ENCODE measurements around the gene PCDHB8.
"Not testable (repeated sequence)": the region's sequence is repeated elsewhere in the genome, so short reads cannot be mapped to it uniquely, and the experiment has no call there.

PCDHB8 gene

GRCh38 chr5:141201646-141202045, 24.1 kb downstream of the PCDHB8 start:
- H2BK12ac ChIP-seq (ENCODE audit: low read length in 2 of 2); H2BK15ac ChIP-seq (ENCODE audit: low read depth, poor library complexity, severe bottlenecking); H3K79me1 ChIP-seq (replicated peaks; ENCODE audit: low read length, poor library complexity, severe bottlenecking); H2BK5ac ChIP-seq (ENCODE audit: low read depth, low read length, poor library complexity, severe bottlenecking); H4K8ac ChIP-seq (ENCODE audit: low read length); H3K4ac ChIP-seq (ENCODE audit: low read depth in 1 of 2, low read length in 2 of 2); H3K4me3 ChIP-seq (ENCODE audit: insufficient read depth in 1 of 2, low read depth in 1 of 2, low read length in 2 of 2); H3K14ac ChIP-seq (ENCODE audit: low read length in 2 of 2); H2AFZ ChIP-seq (ENCODE audit: low read depth, low read length); H3K23ac ChIP-seq (ENCODE audit: low read length in 2 of 2); H3K36me3 ChIP-seq (ENCODE audit: control insufficient read depth in 1 of 2, insufficient read depth in 2 of 2, low read depth in 1 of 2, low read length in 2 of 2); H3K27ac ChIP-seq (ENCODE audit: low read length, poor library complexity, severe bottlenecking); H4K91ac ChIP-seq (ENCODE audit: low read length); H3K4me1 ChIP-seq (ENCODE audit: control insufficient read depth, insufficient read depth, low read depth, low read length); H3K4me2 ChIP-seq (ENCODE audit: low read length, poor library complexity, severe bottlenecking); H2AK5ac ChIP-seq (ENCODE audit: low read length, severe bottlenecking); H3K18ac ChIP-seq (ENCODE audit: low read depth in 1 of 2, low read length in 2 of 2); DNase-seq; H3K27me3 ChIP-seq (ENCODE audit: control insufficient read depth in 1 of 2, insufficient read depth in 1 of 2, low read length in 2 of 2); H3K9ac ChIP-seq (ENCODE audit: low read length); H2BK120ac ChIP-seq (ENCODE audit: low read depth, low read length): not testable (repeated sequence)
- 95% methylated on average over 28 of the region's 35 CpGs for WGBS
- H3K9me3 ChIP-seq (ENCODE audit: control insufficient read depth, low read length): peaks cover 80% of the 10 kb centered on the region

- no peak within 1 kb of the TSS for H2BK5ac ChIP-seq (ENCODE audit: low read depth, low read length, poor library complexity, severe bottlenecking)
- peaks cover 76% of the 10 kb centered on the region for H3K9me3 ChIP-seq (ENCODE audit: control insufficient read depth, low read length)
- H4K8ac ChIP-seq (ENCODE audit: low read length): no peak within 1 kb of the TSS
- H3K14ac ChIP-seq (ENCODE audit: low read length in 2 of 2): no peak within 1 kb of the TSS
- no peak within 1 kb of the TSS for H2BK15ac ChIP-seq (ENCODE audit: low read depth, poor library complexity, severe bottlenecking)
- H2BK12ac ChIP-seq (ENCODE audit: low read length in 2 of 2): no peak within 1 kb of the TSS
- DNase-seq: no peak
- no peak within 1 kb of the TSS for H2AFZ ChIP-seq (ENCODE audit: low read depth, low read length)
- no peak within 1 kb of the TSS for H3K23ac ChIP-seq (ENCODE audit: low read length in 2 of 2)
- no peak within 1 kb of the TSS for H3K27ac ChIP-seq (ENCODE audit: low read length, poor library complexity, severe bottlenecking)
- no peak within 1 kb of the TSS for H3K4ac ChIP-seq (ENCODE audit: low read depth in 1 of 2, low read length in 2 of 2)
- WGBS: 63% methylated on average over 10 of the region's 11 CpGs
- H3K4me3 ChIP-seq (ENCODE audit: insufficient read depth in 1 of 2, low read depth in 1 of 2, low read length in 2 of 2): peak within 1 kb of the TSS in 1 of 2 experiments; percentile 13
- H3K18ac ChIP-seq (ENCODE audit: low read depth in 1 of 2, low read length in 2 of 2): no peak within 1 kb of the TSS
- no peaks in the 10 kb centered on the region for H3K36me3 ChIP-seq (ENCODE audit: control insufficient read depth in 1 of 2, insufficient read depth in 2 of 2, low read depth in 1 of 2, low read length in 2 of 2)
- H3K79me1 ChIP-seq (replicated peaks; ENCODE audit: low read length, poor library complexity, severe bottlenecking): no peaks in the 10 kb centered on the region
- no peaks in the 10 kb centered on the region for H3K4me1 ChIP-seq (ENCODE audit: control insufficient read depth, insufficient read depth, low read depth, low read length)
- H2BK120ac ChIP-seq (ENCODE audit: low read depth, low read length): no peak within 1 kb of the TSS
- no peaks in the 10 kb centered on the region for H3K27me3 ChIP-seq (ENCODE audit: control insufficient read depth in 1 of 2, insufficient read depth in 1 of 2, low read length in 2 of 2)
- H2AK5ac ChIP-seq (ENCODE audit: low read length, severe bottlenecking): no peak within 1 kb of the TSS
- no peak within 1 kb of the TSS for H4K91ac ChIP-seq (ENCODE audit: low read length)
- H3K9ac ChIP-seq (ENCODE audit: low read length): no peak within 1 kb of the TSS
- no peak within 1 kb of the TSS for H3K4me2 ChIP-seq (ENCODE audit: low read length, poor library complexity, severe bottlenecking)
These were observed 30.9 kb downstream of the PCDHB8 start, which contains the start of gene PCDHB12 for GRCh38 chr5:141208478-141208877. TSS of gene PCDHB12 (plus strand) at chr5:141208719. CDS start at chr5:141208908, 189 bp downstream.

GRCh38 chr5:141210281-141210680, 32.7 kb downstream of the PCDHB8 start:
- H2AFZ ChIP-seq (ENCODE audit: low read depth, low read length); H3K27ac ChIP-seq (ENCODE audit: low read length, poor library complexity, severe bottlenecking); H3K14ac ChIP-seq (ENCODE audit: low read length in 2 of 2); DNase-seq; H3K27me3 ChIP-seq (ENCODE audit: control insufficient read depth in 1 of 2, insufficient read depth in 1 of 2, low read length in 2 of 2); H3K23ac ChIP-seq (ENCODE audit: low read length in 2 of 2); H2BK15ac ChIP-seq (ENCODE audit: low read depth, poor library complexity, severe bottlenecking); H4K91ac ChIP-seq (ENCODE audit: low read length); H2BK5ac ChIP-seq (ENCODE audit: low read depth, low read length, poor library complexity, severe bottlenecking); H3K36me3 ChIP-seq (ENCODE audit: control insufficient read depth in 1 of 2, insufficient read depth in 2 of 2, low read depth in 1 of 2, low read length in 2 of 2); H3K79me1 ChIP-seq (replicated peaks; ENCODE audit: low read length, poor library complexity, severe bottlenecking); H4K8ac ChIP-seq (ENCODE audit: low read length); H2AK5ac ChIP-seq (ENCODE audit: low read length, severe bottlenecking); H3K18ac ChIP-seq (ENCODE audit: low read depth in 1 of 2, low read length in 2 of 2); H3K9ac ChIP-seq (ENCODE audit: low read length); H3K4me3 ChIP-seq (ENCODE audit: insufficient read depth in 1 of 2, low read depth in 1 of 2, low read length in 2 of 2); H3K4me2 ChIP-seq (ENCODE audit: low read length, poor library complexity, severe bottlenecking); H3K4ac ChIP-seq (ENCODE audit: low read depth in 1 of 2, low read length in 2 of 2); H2BK12ac ChIP-seq (ENCODE audit: low read length in 2 of 2); H3K4me1 ChIP-seq (ENCODE audit: control insufficient read depth, insufficient read depth, low read depth, low read length); H2BK120ac ChIP-seq (ENCODE audit: low read depth, low read length): not testable (repeated sequence)
- 93% methylated on average over 16 of the region's 39 CpGs for WGBS
- peaks cover 72% of the 10 kb centered on the region for H3K9me3 ChIP-seq (ENCODE audit: control insufficient read depth, low read length)

- not testable (repeated sequence) for H2AFZ ChIP-seq (ENCODE audit: low read depth, low read length); H3K9ac ChIP-seq (ENCODE audit: low read length); H2AK5ac ChIP-seq (ENCODE audit: low read length, severe bottlenecking); H2BK15ac ChIP-seq (ENCODE audit: low read depth, poor library complexity, severe bottlenecking); H3K4me2 ChIP-seq (ENCODE audit: low read length, poor library complexity, severe bottlenecking); H4K91ac ChIP-seq (ENCODE audit: low read length); H3K23ac ChIP-seq (ENCODE audit: low read length in 2 of 2); DNase-seq; H3K36me3 ChIP-seq (ENCODE audit: control insufficient read depth in 1 of 2, insufficient read depth in 2 of 2, low read depth in 1 of 2, low read length in 2 of 2); H3K4me3 ChIP-seq (ENCODE audit: insufficient read depth in 1 of 2, low read depth in 1 of 2, low read length in 2 of 2); H2BK12ac ChIP-seq (ENCODE audit: low read length in 2 of 2); H3K4ac ChIP-seq (ENCODE audit: low read depth in 1 of 2, low read length in 2 of 2); H3K14ac ChIP-seq (ENCODE audit: low read length in 2 of 2); H3K18ac ChIP-seq (ENCODE audit: low read depth in 1 of 2, low read length in 2 of 2); H2BK120ac ChIP-seq (ENCODE audit: low read depth, low read length); H3K79me1 ChIP-seq (replicated peaks; ENCODE audit: low read length, poor library complexity, severe bottlenecking); H3K4me1 ChIP-seq (ENCODE audit: control insufficient read depth, insufficient read depth, low read depth, low read length); H3K27me3 ChIP-seq (ENCODE audit: control insufficient read depth in 1 of 2, insufficient read depth in 1 of 2, low read length in 2 of 2); H4K8ac ChIP-seq (ENCODE audit: low read length); H2BK5ac ChIP-seq (ENCODE audit: low read depth, low read length, poor library complexity, severe bottlenecking); H3K27ac ChIP-seq (ENCODE audit: low read length, poor library complexity, severe bottlenecking)
- peaks cover 68% of the 10 kb centered on the region for H3K9me3 ChIP-seq (ENCODE audit: control insufficient read depth, low read length)
- WGBS: 91% methylated on average over 12 of the region's 27 CpGs
These were observed 33.3 kb downstream of the PCDHB8 start for GRCh38 chr5:141210849-141211248.
